Measurements from ENCODE around the gene RNF144B. TPM values are rescaled to one million over a fixed set of nuclear protein-coding genes. Genes with fewer than 3 reads are reported as not detected.

RNF144B gene
- total and polyA plus RNA-seq, 2 donors: 6.1 to 24.1 TPM

- Histone ChIP-seq H3K4me1 (ENCODE audit: control insufficient read depth in 2 of 2, insufficient read depth in 2 of 2, low read length in 2 of 2) (no peaks in the 10 kb centered on the region), H3K9me3 (ENCODE audit: control insufficient read depth in 2 of 2, insufficient read depth in 1 of 2, low read length in 1 of 2) (no peaks in the 10 kb centered on the region), H3K27me3 (ENCODE audit: control insufficient read depth in 2 of 2, insufficient read depth in 1 of 2, low read length in 1 of 2) (no peaks in the 10 kb centered on the region), H3K27ac (ENCODE audit: low read depth in 1 of 2, low read length in 1 of 2) (no peak overlapping the region), H3K36me3 (ENCODE audit: control insufficient read depth in 2 of 2, insufficient read depth in 2 of 2, low read length in 1 of 2) (no peaks in the 10 kb centered on the region), H3K4me3 (ENCODE audit: low read length in 2 of 2) (no peak overlapping the region)
- DNase-seq (ENCODE audit: low read depth in 6 of 9, low spot score in 9 of 9): no peak
Observed at GRCh38 chr6:18422136-18422535, 35.0 kb downstream of the RNF144B start.

- DNase-seq (ENCODE audit: low read depth in 6 of 9, low spot score in 9 of 9): no peak
- no peaks in the 10 kb centered on the region for H3K36me3 ChIP-seq (ENCODE audit: control insufficient read depth in 2 of 2, insufficient read depth in 2 of 2, low read length in 1 of 2)
- H3K4me3 ChIP-seq (ENCODE audit: low read length in 2 of 2): no peak overlapping the region
- no peaks in the 10 kb centered on the region for H3K4me1 ChIP-seq (ENCODE audit: control insufficient read depth in 2 of 2, insufficient read depth in 2 of 2, low read length in 2 of 2)
- no peak overlapping the region for H3K27ac ChIP-seq (ENCODE audit: low read depth in 1 of 2, low read length in 1 of 2)
- H3K9me3 ChIP-seq (ENCODE audit: control insufficient read depth in 2 of 2, insufficient read depth in 1 of 2, low read length in 1 of 2): no peaks in the 10 kb centered on the region
- WGBS: 97% methylated on average over 3 of the region's 3 CpGs
- no peaks in the 10 kb centered on the region for H3K27me3 ChIP-seq (ENCODE audit: control insufficient read depth in 2 of 2, insufficient read depth in 1 of 2, low read length in 1 of 2)
Observed at GRCh38 chr6:18423426-18423825, 36.3 kb downstream of the RNF144B start.

GRCh38 chr6:18424201-18424600 lies 37.1 kb downstream of the RNF144B start:
- Histone ChIP-seq H3K27ac (ENCODE audit: low read depth in 1 of 2, low read length in 1 of 2) (no peak overlapping the region), H3K9me3 (ENCODE audit: control insufficient read depth in 2 of 2, insufficient read depth in 1 of 2, low read length in 1 of 2) (no peaks in the 10 kb centered on the region), H3K4me3 (ENCODE audit: low read length in 2 of 2) (no peak overlapping the region), H3K36me3 (ENCODE audit: control insufficient read depth in 2 of 2, insufficient read depth in 2 of 2, low read length in 1 of 2) (no peaks in the 10 kb centered on the region), H3K27me3 (ENCODE audit: control insufficient read depth in 2 of 2, insufficient read depth in 1 of 2, low read length in 1 of 2) (no peaks in the 10 kb centered on the region), H3K4me1 (ENCODE audit: control insufficient read depth in 2 of 2, insufficient read depth in 2 of 2, low read length in 2 of 2) (no peaks in the 10 kb centered on the region)
- DNase-seq (ENCODE audit: low read depth in 6 of 9, low spot score in 9 of 9): no peak
- 89% methylated on average over 2 of the region's 2 CpGs for WGBS

GRCh38 chr6:18425218-18425617 lies 38.1 kb downstream of the RNF144B start:
- Histone ChIP-seq H3K4me3 (ENCODE audit: low read length in 2 of 2) (no peak overlapping the region), H3K4me1 (ENCODE audit: control insufficient read depth in 2 of 2, insufficient read depth in 2 of 2, low read length in 2 of 2) (no peaks in the 10 kb centered on the region), H3K9me3 (ENCODE audit: control insufficient read depth in 2 of 2, insufficient read depth in 1 of 2, low read length in 1 of 2) (no peaks in the 10 kb centered on the region), H3K27ac (ENCODE audit: low read depth in 1 of 2, low read length in 1 of 2) (no peak overlapping the region), H3K27me3 (ENCODE audit: control insufficient read depth in 2 of 2, insufficient read depth in 1 of 2, low read length in 1 of 2) (no peaks in the 10 kb centered on the region), H3K36me3 (ENCODE audit: control insufficient read depth in 2 of 2, insufficient read depth in 2 of 2, low read length in 1 of 2) (no peaks in the 10 kb centered on the region)
- DNase-seq (ENCODE audit: low read depth in 6 of 9, low spot score in 9 of 9): no peak
- 97% methylated on average over 2 of the region's 2 CpGs for WGBS

GRCh38 chr6:18427296-18427695 lies 40.1 kb downstream of the RNF144B start:
- Histone ChIP-seq H3K27me3 (ENCODE audit: control insufficient read depth in 2 of 2, insufficient read depth in 1 of 2, low read length in 1 of 2) (no peaks in the 10 kb centered on the region), H3K4me1 (ENCODE audit: control insufficient read depth in 2 of 2, insufficient read depth in 2 of 2, low read length in 2 of 2) (no peaks in the 10 kb centered on the region), H3K4me3 (ENCODE audit: low read length in 2 of 2) (no peak overlapping the region), H3K27ac (ENCODE audit: low read depth in 1 of 2, low read length in 1 of 2) (no peak overlapping the region), H3K36me3 (ENCODE audit: control insufficient read depth in 2 of 2, insufficient read depth in 2 of 2, low read length in 1 of 2) (no peaks in the 10 kb centered on the region), H3K9me3 (ENCODE audit: control insufficient read depth in 2 of 2, insufficient read depth in 1 of 2, low read length in 1 of 2) (no peaks in the 10 kb centered on the region)
- 55% methylated on average over 2 of the region's 2 CpGs for WGBS
- DNase-seq (ENCODE audit: low read depth in 6 of 9, low spot score in 9 of 9): no peak

GRCh38 chr6:18429655-18430297 lies 42.6 kb downstream of the RNF144B start:
- Histone ChIP-seq H3K36me3 (ENCODE audit: control insufficient read depth in 2 of 2, insufficient read depth in 2 of 2, low read length in 1 of 2) (no peaks in the 10 kb centered on the region), H3K27me3 (ENCODE audit: control insufficient read depth in 2 of 2, insufficient read depth in 1 of 2, low read length in 1 of 2) (no peaks in the 10 kb centered on the region), H3K27ac (ENCODE audit: low read depth in 1 of 2, low read length in 1 of 2) (no peak overlapping the region), H3K4me3 (ENCODE audit: low read length in 2 of 2) (no peak overlapping the region), H3K9me3 (ENCODE audit: control insufficient read depth in 2 of 2, insufficient read depth in 1 of 2, low read length in 1 of 2) (no peaks in the 10 kb centered on the region), H3K4me1 (ENCODE audit: control insufficient read depth in 2 of 2, insufficient read depth in 2 of 2, low read length in 2 of 2) (no peaks in the 10 kb centered on the region)
- WGBS: 98% methylated on average over 4 of the region's 4 CpGs
- no peak for DNase-seq (ENCODE audit: low read depth in 6 of 9, low spot score in 9 of 9)

GRCh38 chr6:18431581-18431980 lies 44.4 kb downstream of the RNF144B start:
- DNase-seq (ENCODE audit: low read depth in 6 of 9, low spot score in 9 of 9): no peak
- H3K27me3 ChIP-seq (ENCODE audit: control insufficient read depth in 2 of 2, insufficient read depth in 1 of 2, low read length in 1 of 2): no peaks in the 10 kb centered on the region
- H3K36me3 ChIP-seq (ENCODE audit: control insufficient read depth in 2 of 2, insufficient read depth in 2 of 2, low read length in 1 of 2): no peaks in the 10 kb centered on the region
- no peaks in the 10 kb centered on the region for H3K9me3 ChIP-seq (ENCODE audit: control insufficient read depth in 2 of 2, insufficient read depth in 1 of 2, low read length in 1 of 2)
- no peak overlapping the region for H3K27ac ChIP-seq (ENCODE audit: low read depth in 1 of 2, low read length in 1 of 2)
- no peak overlapping the region for H3K4me3 ChIP-seq (ENCODE audit: low read length in 2 of 2)
- H3K4me1 ChIP-seq (ENCODE audit: control insufficient read depth in 2 of 2, insufficient read depth in 2 of 2, low read length in 2 of 2): no peaks in the 10 kb centered on the region
- 96% methylated on average over 2 of the region's 2 CpGs for WGBS

GRCh38 chr6:18432180-18432579 lies 45.0 kb downstream of the RNF144B start:
- Histone ChIP-seq H3K4me1 (ENCODE audit: control insufficient read depth in 2 of 2, insufficient read depth in 2 of 2, low read length in 2 of 2) (no peaks in the 10 kb centered on the region), H3K27me3 (ENCODE audit: control insufficient read depth in 2 of 2, insufficient read depth in 1 of 2, low read length in 1 of 2) (no peaks in the 10 kb centered on the region), H3K27ac (ENCODE audit: low read depth in 1 of 2, low read length in 1 of 2) (no peak overlapping the region), H3K9me3 (ENCODE audit: control insufficient read depth in 2 of 2, insufficient read depth in 1 of 2, low read length in 1 of 2) (no peaks in the 10 kb centered on the region), H3K4me3 (ENCODE audit: low read length in 2 of 2) (no peak overlapping the region), H3K36me3 (ENCODE audit: control insufficient read depth in 2 of 2, insufficient read depth in 2 of 2, low read length in 1 of 2) (no peaks in the 10 kb centered on the region)
- 65% methylated on average over 3 of the region's 3 CpGs for WGBS
- DNase-seq (ENCODE audit: low read depth in 6 of 9, low spot score in 9 of 9): no peak

- no peaks in the 10 kb centered on the region for H3K9me3 ChIP-seq (ENCODE audit: control insufficient read depth in 2 of 2, insufficient read depth in 1 of 2, low read length in 1 of 2)
- DNase-seq (ENCODE audit: low read depth in 6 of 9, low spot score in 9 of 9): no peak
- no peaks in the 10 kb centered on the region for H3K27me3 ChIP-seq (ENCODE audit: control insufficient read depth in 2 of 2, insufficient read depth in 1 of 2, low read length in 1 of 2)
- H3K4me1 ChIP-seq (ENCODE audit: control insufficient read depth in 2 of 2, insufficient read depth in 2 of 2, low read length in 2 of 2): no peaks in the 10 kb centered on the region
- no peak overlapping the region for H3K27ac ChIP-seq (ENCODE audit: low read depth in 1 of 2, low read length in 1 of 2)
- H3K4me3 ChIP-seq (ENCODE audit: low read length in 2 of 2): no peak overlapping the region
- no peaks in the 10 kb centered on the region for H3K36me3 ChIP-seq (ENCODE audit: control insufficient read depth in 2 of 2, insufficient read depth in 2 of 2, low read length in 1 of 2)
- 96% methylated on average over 3 of the region's 3 CpGs for WGBS
Observed at GRCh38 chr6:18432619-18433018, 45.5 kb downstream of the RNF144B start.

- no peaks in the 10 kb centered on the region for H3K9me3 ChIP-seq (ENCODE audit: control insufficient read depth in 2 of 2, insufficient read depth in 1 of 2, low read length in 1 of 2)
- no peaks in the 10 kb centered on the region for H3K4me1 ChIP-seq (ENCODE audit: control insufficient read depth in 2 of 2, insufficient read depth in 2 of 2, low read length in 2 of 2)
- H3K36me3 ChIP-seq (ENCODE audit: control insufficient read depth in 2 of 2, insufficient read depth in 2 of 2, low read length in 1 of 2): no peaks in the 10 kb centered on the region
- no peak overlapping the region for H3K4me3 ChIP-seq (ENCODE audit: low read length in 2 of 2)
- over 99% methylated on average over 2 of the region's 2 CpGs for WGBS
- H3K27ac ChIP-seq (ENCODE audit: low read depth in 1 of 2, low read length in 1 of 2): no peak overlapping the region
- no peak for DNase-seq (ENCODE audit: low read depth in 6 of 9, low spot score in 9 of 9)
- no peaks in the 10 kb centered on the region for H3K27me3 ChIP-seq (ENCODE audit: control insufficient read depth in 2 of 2, insufficient read depth in 1 of 2, low read length in 1 of 2)
Observed at GRCh38 chr6:18433059-18433458, 45.9 kb downstream of the RNF144B start.
